GM06990 (cell line): ENCODE data around the gene CTNNBIP1.

ENCODE experiments used
- DNase-seq: peaks from one replicate; pipeline ENCODE4 v3.0.0-alpha.2; 2011; ENCODE audit not compliant: insufficient read length; ENCODE audit errors: extremely low read depth
- H3K27me3 ChIP-seq: replicated peaks from 2 replicates; pipeline ENCODE4 v1.6.0; 2011; ENCODE audit warnings: low read length; ENCODE audit not compliant: control insufficient read depth, insufficient read depth
- H3K36me3 ChIP-seq: 2 replicates; pipeline ENCODE4 v1.5.1; 2011; ENCODE audit warnings: low read length; ENCODE audit not compliant: control insufficient read depth, insufficient read depth
- H3K4me3 ChIP-seq: replicated peaks from 2 replicates; pipeline ENCODE4 v1.5.1; 2011; ENCODE audit warnings: low read depth, mild to moderate bottlenecking, control low read depth, low read length
- CTCF ChIP-seq: IDR thresholded peaks from 2 replicates; pipeline ENCODE4 v1.5.1; 2011; ENCODE audit warnings: low read length, control low read depth, mild to moderate bottlenecking, inconsistent platforms; ENCODE audit not compliant: insufficient read depth, poor library complexity, severe bottlenecking

CTNNBIP1 gene

GRCh38 chr1:9881838-9882249 lies 28.2 kb downstream of the CTNNBIP1 start:
- H3K4me3 ChIP-seq: no peak overlapping the region
- H3K36me3 ChIP-seq: no peaks in the 10 kb centered on the region; the same call in 1 of the 2 replicates
- no peak for TF ChIP-seq CTCF
- H3K27me3 ChIP-seq: no peaks in the 10 kb centered on the region
- DNase-seq: no peak

GRCh38 chr1:9878404-9878803 lies 31.7 kb downstream of the CTNNBIP1 start:
- Histone ChIP-seq H3K27me3 (no peaks in the 10 kb centered on the region), H3K36me3 (no peaks in the 10 kb centered on the region; the same call in 1 of the 2 replicates), H3K4me3 (no peak overlapping the region)
- TF ChIP-seq CTCF: no peak
- DNase-seq: no peak

GRCh38 chr1:9877962-9878361 lies 32.1 kb downstream of the CTNNBIP1 start:
- Histone ChIP-seq H3K36me3 (no peaks in the 10 kb centered on the region; the same call in 1 of the 2 replicates), H3K27me3 (no peaks in the 10 kb centered on the region), H3K4me3 (no peak overlapping the region)
- no peak for DNase-seq
- TF ChIP-seq CTCF: no peak

- no peaks in the 10 kb centered on the region for H3K27me3 ChIP-seq
- H3K4me3 ChIP-seq: no peak overlapping the region
- no peak for TF ChIP-seq CTCF
- no peak for DNase-seq
- H3K36me3 ChIP-seq: no peaks in the 10 kb centered on the region; the same call in 1 of the 2 replicates
Observed at GRCh38 chr1:9875636-9876000, 34.5 kb downstream of the CTNNBIP1 start.

- peak; percentile 94 for TF ChIP-seq CTCF
- Histone ChIP-seq H3K27me3 (no peaks in the 10 kb centered on the region), H3K4me3 (no peak overlapping the region), H3K36me3 (no peaks in the 10 kb centered on the region; the same call in 1 of the 2 replicates)
- DNase-seq: peak; percentile 50
Observed at GRCh38 chr1:9874959-9875635, 35.0 kb downstream of the CTNNBIP1 start.
